ENCODE data around the gene PTCHD1. TPM values are rescaled to one million over a fixed set of nuclear protein-coding genes. Genes with fewer than 3 reads are reported as not detected.

Gene PTCHD1
- polyA plus RNA-seq, 5 donors: 0.06 to 0.15 (median 0.14) TPM

- no peak for DNase-seq
These were observed 61.6 kb downstream of the PTCHD1 start for GRCh38 chrX:23396263-23396662.

DNA sequence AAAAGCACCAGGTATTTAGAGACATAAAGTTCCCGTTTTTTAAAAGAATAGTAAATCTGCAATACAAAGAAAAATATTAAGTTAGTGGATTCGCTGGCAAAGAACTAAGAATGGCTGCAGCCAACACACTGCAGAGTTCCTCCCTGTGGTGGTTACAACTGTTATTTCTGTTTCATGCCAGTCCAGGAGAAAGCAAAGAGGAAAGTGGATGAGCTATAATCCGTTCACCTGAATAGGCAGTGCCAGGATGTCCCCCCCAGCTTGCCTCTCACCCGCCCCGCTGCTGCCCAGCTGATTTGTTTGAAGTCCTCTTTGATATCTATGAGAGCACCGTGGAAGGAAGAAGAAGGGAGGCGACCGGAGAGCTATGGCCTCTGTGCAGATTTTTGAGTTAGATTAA lies 63.9 kb downstream of the PTCHD1 start:
- DNase-seq: no peak

GRCh38 chrX:23403849-23404248 lies 69.2 kb downstream of the PTCHD1 start:
- no peak for DNase-seq

- DNase-seq: no peak
These were observed 88.3 kb downstream of the PTCHD1 start for GRCh38 chrX:23422912-23423311.

DNA sequence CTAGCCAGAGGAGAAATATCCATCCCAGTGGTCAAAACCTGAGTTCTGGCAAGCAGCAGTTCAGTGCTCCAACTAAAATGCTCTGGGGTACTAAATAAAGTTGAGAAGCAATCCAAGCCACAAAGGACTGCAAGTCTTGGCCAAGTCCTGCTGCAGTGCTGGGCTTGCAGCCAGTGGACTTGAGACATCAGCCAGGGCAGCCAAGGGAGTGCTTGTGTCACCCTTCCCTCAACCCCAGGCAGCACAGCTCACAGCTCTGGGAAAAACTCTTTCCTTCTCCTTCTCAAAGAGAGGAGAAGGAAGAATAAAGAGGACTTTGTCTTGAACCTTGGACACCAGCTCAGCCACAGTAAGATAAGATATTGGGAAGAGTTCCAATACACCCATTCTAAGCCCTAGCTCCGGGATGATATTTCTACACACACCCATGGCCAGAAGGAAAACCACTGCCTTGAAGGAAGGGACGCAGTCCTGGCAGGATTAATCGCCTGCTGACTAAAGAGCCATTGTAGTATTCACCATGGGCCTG lies 99.8 kb downstream of the PTCHD1 start:
- DNase-seq: peak; percentile 75 to 77

GRCh38 chrX:23435108-23435507 lies 100.5 kb downstream of the PTCHD1 start:
- no peak for DNase-seq

GRCh38 chrX:23435575-23435974 lies 100.9 kb downstream of the PTCHD1 start:
- no peak for DNase-seq

DNA sequence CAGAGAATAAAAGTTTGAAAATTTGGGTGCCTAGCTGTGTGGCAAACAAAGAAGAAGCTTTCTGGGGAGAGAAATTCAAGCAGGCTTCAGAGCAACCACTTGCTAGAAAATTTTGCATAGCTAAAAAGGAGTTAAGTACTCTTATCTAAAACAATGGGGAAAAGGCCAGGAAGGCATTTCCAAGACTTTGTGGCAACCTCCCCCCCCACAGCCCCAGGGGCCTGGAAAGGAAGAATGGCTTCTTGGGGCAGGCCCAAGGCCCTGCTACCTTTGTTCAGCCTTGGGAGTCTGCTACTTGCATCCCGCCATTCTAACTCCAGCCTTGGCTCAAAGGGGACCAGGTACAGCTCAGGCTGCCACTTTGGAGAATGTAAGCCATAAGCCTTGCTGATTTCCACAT lies 102.2 kb downstream of the PTCHD1 start:
- DNase-seq: no peak

GRCh38 chrX:23451266-23451665 lies 116.6 kb downstream of the PTCHD1 start:
- DNase-seq: no peak

Data from right lung (tissue), 5 donors.